AG04450 (cell line): ENCODE data around the gene ATRIP. TPM values are rescaled to one million over a fixed set of nuclear protein-coding genes. Genes with fewer than 3 reads are reported as not detected.

ENCODE experiments used
- CTCF ChIA-PET: fragments of 300-600, 350-600 bp; formaldehyde crosslinking; extraction: SDS; loops from one replicate; lab custom pipeline; 2022; ENCODE audit warnings: antibody characterized with exemption, inconsistent platforms; lab: Charles Lee
- POLR2A ChIA-PET: fragments of 350-600 bp; formaldehyde crosslinking; extraction: SDS; loops from one replicate; lab custom pipeline; 2021; ENCODE audit warnings: antibody characterized with exemption, inconsistent platforms; lab: Yijun Ruan, JAX
- DNase-seq: peaks from one replicate; pipeline ENCODE4 v3.0.0-alpha.2; 2011; ENCODE audit warnings: low read depth, low spot score
- H3K27ac ChIP-seq: one replicate; pipeline ENCODE4 v1.5.1; 2012; ENCODE audit warnings: low read depth, low read length, control low read depth
- H3K27me3 ChIP-seq: one replicate; pipeline ENCODE4 v1.6.0; 2012; ENCODE audit warnings: low read length; ENCODE audit not compliant: control insufficient read depth, insufficient read depth
- H3K4me3 ChIP-seq: 2 replicates; pipeline ENCODE4 v1.5.1; 2011; ENCODE audit warnings: mild to moderate bottlenecking, low read depth, low read length, control low read depth
- H3K9me3 ChIP-seq: 2 replicates; pipeline ENCODE4 v1.5.1; 2012; ENCODE audit warnings: low read length; ENCODE audit not compliant: control insufficient read depth, insufficient read depth
- polyA plus RNA-seq: library from polyadenylated mRNA; depleted of rRNA; stranded (reverse); fragments of >200 nt; gene quantifications from 2 replicates; pipeline ENCODE4 v1.2.3, GENCODE V29; 2011
- TF ChIP-seq, protein P1 (sequence below): IDR thresholded peaks from 2 replicates; pipeline ENCODE4 v1.5.1; 2011; ENCODE audit warnings: low read depth, low read length, control low read depth, inconsistent platforms

The ATRIP gene
- polyA plus RNA-seq, 1 experiment: 5.8 TPM

DNA sequence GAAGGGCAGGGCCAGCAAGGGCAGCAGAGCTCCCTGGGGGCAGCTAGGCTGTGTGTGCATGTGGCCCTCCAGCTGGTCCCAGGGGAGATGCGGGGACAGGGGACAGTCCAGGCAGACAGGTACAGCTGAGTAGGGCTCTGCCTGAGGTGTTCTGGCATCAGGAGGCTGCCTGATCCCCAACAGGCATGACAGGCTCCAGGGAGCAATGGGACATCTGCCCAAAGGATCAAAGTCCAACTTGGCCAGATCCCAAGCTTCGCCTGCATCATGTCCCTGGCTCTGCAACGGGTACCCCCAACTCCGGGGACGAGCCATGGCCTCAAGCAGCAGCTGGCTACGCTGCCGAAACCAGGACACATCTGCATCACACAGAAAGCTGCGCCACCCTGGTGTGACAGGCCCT, 21.8 kb downstream of the ATRIP start:
- Histone ChIP-seq H3K27ac (no peak overlapping the region), H3K27me3 (no peaks in the 10 kb centered on the region), H3K9me3 (no peaks in the 10 kb centered on the region), H3K4me3 (no peak overlapping the region)
- CTCF ChIA-PET: no interaction called here
- POLR2A ChIA-PET: no interaction called here
- TF ChIP-seq, protein P1, sequence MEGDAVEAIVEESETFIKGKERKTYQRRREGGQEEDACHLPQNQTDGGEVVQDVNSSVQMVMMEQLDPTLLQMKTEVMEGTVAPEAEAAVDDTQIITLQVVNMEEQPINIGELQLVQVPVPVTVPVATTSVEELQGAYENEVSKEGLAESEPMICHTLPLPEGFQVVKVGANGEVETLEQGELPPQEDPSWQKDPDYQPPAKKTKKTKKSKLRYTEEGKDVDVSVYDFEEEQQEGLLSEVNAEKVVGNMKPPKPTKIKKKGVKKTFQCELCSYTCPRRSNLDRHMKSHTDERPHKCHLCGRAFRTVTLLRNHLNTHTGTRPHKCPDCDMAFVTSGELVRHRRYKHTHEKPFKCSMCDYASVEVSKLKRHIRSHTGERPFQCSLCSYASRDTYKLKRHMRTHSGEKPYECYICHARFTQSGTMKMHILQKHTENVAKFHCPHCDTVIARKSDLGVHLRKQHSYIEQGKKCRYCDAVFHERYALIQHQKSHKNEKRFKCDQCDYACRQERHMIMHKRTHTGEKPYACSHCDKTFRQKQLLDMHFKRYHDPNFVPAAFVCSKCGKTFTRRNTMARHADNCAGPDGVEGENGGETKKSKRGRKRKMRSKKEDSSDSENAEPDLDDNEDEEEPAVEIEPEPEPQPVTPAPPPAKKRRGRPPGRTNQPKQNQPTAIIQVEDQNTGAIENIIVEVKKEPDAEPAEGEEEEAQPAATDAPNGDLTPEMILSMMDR: no peak
- DNase-seq: no peak

DNA sequence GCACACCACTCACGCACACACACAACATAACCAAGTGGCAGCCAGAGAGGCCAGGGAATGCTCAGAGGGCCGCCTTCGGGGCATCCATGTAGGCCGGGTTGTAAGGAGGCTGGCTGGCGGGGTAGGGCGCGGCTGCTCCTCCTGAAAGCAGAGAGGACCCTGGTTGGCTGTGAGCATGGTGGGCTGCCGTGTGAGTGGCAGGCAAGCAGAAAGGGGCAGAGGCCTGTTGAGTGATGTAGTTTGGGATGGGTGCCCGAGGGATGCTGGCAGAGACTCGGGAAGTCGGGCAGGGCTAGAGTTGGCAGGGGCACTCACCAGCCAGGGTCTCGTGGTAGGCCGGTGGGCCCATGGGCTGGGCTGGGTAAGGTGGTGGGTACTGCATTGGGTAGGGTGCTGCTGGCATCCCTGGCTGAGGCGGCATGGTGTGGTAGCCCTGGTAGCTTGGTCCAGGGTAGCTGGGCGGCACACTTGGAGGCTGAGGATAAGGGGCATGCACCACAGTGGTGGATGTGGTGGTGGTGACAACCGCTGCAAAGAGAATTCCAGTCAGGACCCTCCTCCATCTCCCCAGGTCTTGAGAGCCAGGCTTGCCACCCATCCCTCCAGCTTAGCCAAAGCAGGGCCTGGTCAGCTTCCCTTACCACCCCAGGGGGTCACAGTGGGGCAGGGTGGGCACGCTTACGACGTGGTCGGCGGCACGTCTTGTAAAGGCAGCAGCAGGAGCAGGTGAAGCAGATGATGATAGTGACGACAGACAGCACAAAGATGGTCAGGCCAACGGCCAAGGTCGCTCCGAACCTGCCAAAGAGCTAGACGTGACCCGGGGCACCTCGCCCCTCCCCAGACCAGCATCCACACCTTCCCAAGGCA, 22.7 kb downstream of the ATRIP start:
- ChIA-PET CTCF (interaction anchor here (1.1 to 1.5 kb wide), 2 partner anchors 33 to 274 kb away, joined by 3 to 4 read pairs; no protein-coding TSS in a partner anchor), POLR2A (no interaction called here)
- H3K27ac ChIP-seq: no peak overlapping the region
- TF ChIP-seq, protein P1: no peak
- no peak overlapping the region for H3K4me3 ChIP-seq
- DNase-seq: no peak
- no peaks in the 10 kb centered on the region for H3K9me3 ChIP-seq
- no peaks in the 10 kb centered on the region for H3K27me3 ChIP-seq

DNA sequence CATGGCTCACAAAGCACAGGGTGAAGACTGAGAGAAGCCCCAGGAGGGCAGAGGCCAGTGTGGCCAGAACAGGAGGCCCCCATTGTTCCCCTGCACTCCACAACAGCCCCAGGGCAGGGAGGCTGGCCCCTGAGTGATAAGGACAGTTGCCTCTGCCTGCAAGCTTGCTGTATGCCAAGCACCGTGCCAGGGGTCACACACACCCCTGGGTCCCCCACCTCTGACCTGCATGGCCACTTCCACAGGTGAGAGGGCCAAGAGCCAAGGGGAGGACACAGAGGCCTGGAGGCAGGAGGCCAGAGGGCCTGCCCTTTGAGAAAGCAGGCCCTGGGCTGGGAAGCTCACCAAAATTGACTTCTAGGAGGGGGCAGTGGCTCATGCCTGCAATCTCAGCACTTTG, 23.7 kb downstream of the ATRIP start:
- no peak overlapping the region for H3K27ac ChIP-seq
- ChIA-PET POLR2A (interaction anchor here (0.6 to 0.7 kb wide), 2 partner anchors 45 to 198 kb away, joined by 3 to 5 read pairs; no protein-coding TSS in a partner anchor), CTCF (interaction anchor here (1.1 to 1.5 kb wide), 2 partner anchors 34 to 275 kb away, joined by 3 to 4 read pairs; no protein-coding TSS in a partner anchor)
- H3K4me3 ChIP-seq: no peak overlapping the region
- TF ChIP-seq, protein P1: no peak
- H3K27me3 ChIP-seq: no peaks in the 10 kb centered on the region
- H3K9me3 ChIP-seq: no peaks in the 10 kb centered on the region; the same call in 1 of the 2 replicates
- DNase-seq: no peak

DNA sequence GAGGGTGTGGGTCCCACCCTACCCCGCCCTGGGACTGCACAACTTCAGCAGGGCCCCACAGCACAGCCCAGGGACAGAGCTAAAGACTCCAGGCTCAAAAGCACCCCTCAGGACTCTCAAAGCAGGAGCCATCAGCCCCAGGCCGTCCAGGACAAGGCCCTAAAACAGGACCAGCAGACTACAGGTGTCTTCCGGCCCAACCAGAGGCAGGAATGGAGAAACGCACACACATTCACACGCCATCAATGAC, 26.1 kb downstream of the ATRIP start:
- TF ChIP-seq, protein P1: 0 out of 2 replicates have a peak, but pooled peaks have one; percentile 4
- CTCF ChIA-PET: interaction anchor here (0.7 to 2.7 kb wide), 5 partner anchors 10 to 77 kb away, joined by 3 to 11 read pairs (median 8); no protein-coding TSS in a partner anchor
- peak overlapping the region; percentile 97 for H3K27ac ChIP-seq
- peak overlapping the region; percentile 93 for H3K4me3 ChIP-seq
- POLR2A ChIA-PET: interaction anchor here (0.5 to 1.6 kb wide), 3 partner anchors 77 to 217 kb away, joined by 3 to 5 read pairs (median 5); partner anchors contain the start of gene SLC26A6
- H3K9me3 ChIP-seq: no peaks in the 10 kb centered on the region; the same call in 1 of the 2 replicates
- DNase-seq: no peak
- no peaks in the 10 kb centered on the region for H3K27me3 ChIP-seq
